GM18873 (cell line): ENCODE data around the gene UGT1A4.

ENCODE experiments used
- ATAC-seq: cut with Tn5 transposase; IDR thresholded peaks from one replicate; pipeline ENCODE4 v1.9.1; 2021; ENCODE audit warnings: mild to moderate bottlenecking, moderate library complexity, moderate number of reproducible peaks; ENCODE audit not compliant: unreplicated experiment, low FRiP score

The UGT1A4 gene

GRCh38 chr2:233807215-233807865 lies 88.8 kb downstream of the UGT1A4 start:
- no peak for ATAC-seq

GRCh38 chr2:233807966-233808935 lies 89.7 kb downstream of the UGT1A4 start:
- no peak for ATAC-seq

- ATAC-seq = no peak
Observed at GRCh38 chr2:233810385-233810784, 91.8 kb downstream of the UGT1A4 start.

GRCh38 chr2:233811087-233811486 lies 92.6 kb downstream of the UGT1A4 start:
- no peak for ATAC-seq

GRCh38 chr2:233811732-233812131 lies 93.2 kb downstream of the UGT1A4 start:
- ATAC-seq = no peak

GRCh38 chr2:233813236-233814055 lies 94.9 kb downstream of the UGT1A4 start:
- no peak for ATAC-seq

GRCh38 chr2:233814056-233814835 lies 95.7 kb downstream of the UGT1A4 start:
- no peak for ATAC-seq

- no peak for ATAC-seq
Observed at GRCh38 chr2:233815861-233816260, 97.3 kb downstream of the UGT1A4 start.

GRCh38 chr2:233816334-233816733 lies 97.8 kb downstream of the UGT1A4 start:
- no peak for ATAC-seq

- no peak for ATAC-seq
Observed at GRCh38 chr2:233816771-233817170, 98.2 kb downstream of the UGT1A4 start.

- ATAC-seq = no peak
Observed at GRCh38 chr2:233817361-233817911, 98.9 kb downstream of the UGT1A4 start.

- no peak for ATAC-seq
Observed at GRCh38 chr2:233817995-233818638, 99.6 kb downstream of the UGT1A4 start.

- no peak for ATAC-seq
Observed at GRCh38 chr2:233818639-233819621, 100.4 kb downstream of the UGT1A4 start.

GRCh38 chr2:233819884-233820773 lies 101.6 kb downstream of the UGT1A4 start:
- ATAC-seq = no peak

- no peak for ATAC-seq
Observed at GRCh38 chr2:233820774-233821105, 102.2 kb downstream of the UGT1A4 start.

- ATAC-seq = no peak
Observed at GRCh38 chr2:233821196-233821595, 102.7 kb downstream of the UGT1A4 start.

- ATAC-seq = no peak
Observed at GRCh38 chr2:233821709-233822100, 103.2 kb downstream of the UGT1A4 start.
